ENCODE results near the gene USP47.

USP47 gene

GRCh38 chr11:11860103-11860979, 18.6 kb downstream of the USP47 start:
- TF ChIP-seq JUND (IDR thresholded peaks at IDR 0.05; ENCODE audit: low read depth) = no peak
- no peak for DNase-seq (ENCODE audit: low read depth in 1 of 2, low spot score in 1 of 2)
- in situ Hi-C loops (cut with HindIII; ENCODE audit: low pct_unique_long_range_greater_than_20kb, low sequenced_read_pairs) = no loop called here

DNA sequence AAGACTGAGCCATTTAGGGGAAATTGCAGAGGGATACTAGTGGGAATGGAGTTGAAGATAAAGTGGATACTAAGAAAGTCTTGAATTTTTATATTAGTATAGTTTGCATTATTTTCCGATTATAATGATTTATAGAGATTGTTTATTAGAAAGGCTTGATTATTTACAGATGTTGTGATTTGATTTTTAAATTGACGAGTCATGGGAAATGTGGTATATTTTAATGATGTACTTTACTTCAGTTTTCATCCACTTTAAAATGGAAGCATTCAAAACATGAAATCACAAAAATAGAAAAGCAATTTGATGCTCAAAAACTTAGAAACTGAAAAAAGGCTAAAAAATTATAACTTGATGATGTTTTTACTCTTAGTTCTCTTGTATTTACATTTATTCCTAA, 21.2 kb downstream of the USP47 start:
- DNase-seq (ENCODE audit: low read depth in 1 of 2, low spot score in 1 of 2) = no peak
- TF ChIP-seq JUND (IDR thresholded peaks at IDR 0.05; ENCODE audit: low read depth) = no peak
- in situ Hi-C loops (cut with HindIII; ENCODE audit: low pct_unique_long_range_greater_than_20kb, low sequenced_read_pairs) = no loop called here

DNA sequence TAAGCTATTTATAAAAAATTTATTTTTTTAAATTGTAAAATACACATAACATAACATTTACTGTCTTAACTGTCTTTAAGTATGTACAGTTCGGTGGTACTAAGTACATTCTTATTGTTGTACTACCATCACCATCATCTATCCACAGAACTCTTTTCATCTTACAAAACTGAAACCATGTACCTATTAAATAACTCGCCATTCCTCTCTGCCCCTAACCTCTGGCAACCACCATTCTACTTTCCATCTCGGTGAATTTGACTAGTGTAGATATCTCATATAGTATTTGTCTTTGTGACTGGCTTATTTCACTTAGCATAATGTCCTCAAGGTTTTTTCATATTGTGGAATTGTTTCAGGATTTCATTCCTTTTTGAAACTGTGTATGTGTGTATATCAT, 22.6 kb downstream of the USP47 start:
- in situ Hi-C loops (cut with HindIII; ENCODE audit: low pct_unique_long_range_greater_than_20kb, low sequenced_read_pairs) = no loop called here
- TF ChIP-seq JUND (IDR thresholded peaks at IDR 0.05; ENCODE audit: low read depth) = no peak
- DNase-seq (ENCODE audit: low read depth in 1 of 2, low spot score in 1 of 2) = no peak

DNA sequence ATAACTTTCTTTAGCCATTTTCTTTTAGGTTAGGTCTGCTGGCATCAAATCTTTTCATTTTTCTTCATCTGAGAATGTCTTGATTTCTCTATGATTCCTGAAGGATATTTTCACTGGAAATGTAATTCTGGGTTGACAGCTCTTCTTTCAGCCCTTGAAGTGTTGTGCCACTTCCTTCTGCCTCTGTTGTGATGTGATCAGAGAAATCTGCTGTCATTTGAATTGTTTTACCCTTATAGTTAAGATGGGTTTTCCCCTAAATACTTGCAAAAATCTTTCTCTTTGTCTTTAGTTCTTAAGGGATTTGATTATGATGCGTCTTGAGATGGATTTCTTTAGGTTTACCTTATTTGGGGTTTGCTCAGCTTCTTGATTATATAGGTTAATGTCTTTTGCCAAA, 23.0 kb downstream of the USP47 start:
- in situ Hi-C loops (cut with HindIII; ENCODE audit: low pct_unique_long_range_greater_than_20kb, low sequenced_read_pairs) = no loop called here
- TF ChIP-seq JUND (IDR thresholded peaks at IDR 0.05; ENCODE audit: low read depth) = no peak
- no peak for DNase-seq (ENCODE audit: low read depth in 1 of 2, low spot score in 1 of 2)

GRCh38 chr11:11865449-11865848, 23.7 kb downstream of the USP47 start:
- in situ Hi-C loops (cut with HindIII; ENCODE audit: low pct_unique_long_range_greater_than_20kb, low sequenced_read_pairs) = no loop called here
- no peak for DNase-seq (ENCODE audit: low read depth in 1 of 2, low spot score in 1 of 2)

GRCh38 chr11:11866203-11866602, 24.4 kb downstream of the USP47 start:
- DNase-seq (ENCODE audit: low read depth in 1 of 2, low spot score in 1 of 2) = no peak
- in situ Hi-C loops (cut with HindIII; ENCODE audit: low pct_unique_long_range_greater_than_20kb, low sequenced_read_pairs) = no loop called here
- TF ChIP-seq JUND (IDR thresholded peaks at IDR 0.05; ENCODE audit: low read depth) = no peak

More at GRCh38 chr11:11865449-11865848, 23.7 kb downstream of the USP47 start:
- no peak for TF ChIP-seq JUND (IDR thresholded peaks at IDR 0.05; ENCODE audit: low read depth)

DNA sequence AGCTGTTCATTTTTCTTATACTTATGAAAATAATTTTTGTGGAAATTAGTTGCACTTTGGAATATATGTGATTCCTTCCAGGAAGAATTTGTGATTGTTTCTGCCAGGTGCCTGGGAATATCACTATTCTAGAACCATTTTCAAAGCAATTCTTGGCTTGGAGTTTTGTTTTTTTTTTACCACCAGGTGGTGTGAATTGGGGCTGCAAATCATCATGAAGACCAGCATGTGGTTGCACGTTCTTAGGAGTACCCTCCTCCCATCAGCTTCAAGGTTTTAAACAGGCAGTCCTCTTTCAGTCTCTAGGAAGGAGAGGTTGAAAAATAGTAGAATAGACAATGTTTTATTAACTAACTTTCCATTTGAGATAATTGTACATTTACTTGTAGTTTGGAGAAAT, 25.9 kb downstream of the USP47 start:
- no peak for DNase-seq (ENCODE audit: low read depth in 1 of 2, low spot score in 1 of 2)
- in situ Hi-C loops (cut with HindIII; ENCODE audit: low pct_unique_long_range_greater_than_20kb, low sequenced_read_pairs) = no loop called here
- no peak for TF ChIP-seq JUND (IDR thresholded peaks at IDR 0.05; ENCODE audit: low read depth)

DNA sequence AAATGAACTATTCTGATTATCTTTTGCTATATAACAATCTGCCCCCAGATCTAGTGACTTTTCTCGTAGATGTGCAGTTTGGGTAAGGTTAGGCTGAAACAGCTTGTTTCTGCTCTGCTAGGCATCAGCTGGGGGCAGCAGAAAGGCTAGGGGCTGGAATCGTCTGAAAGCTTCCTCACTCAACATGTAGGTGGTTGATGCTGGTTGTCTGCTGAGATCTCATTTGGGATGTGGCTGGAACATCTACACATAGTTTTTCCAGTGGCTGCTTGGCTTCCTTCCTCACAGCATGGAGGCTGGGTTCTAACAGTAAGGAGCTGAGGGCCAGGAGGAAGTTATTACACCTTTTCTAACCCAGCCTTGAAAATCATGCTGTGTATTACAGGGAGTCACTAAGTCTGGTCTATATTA, 30.2 kb downstream of the USP47 start:
- TF ChIP-seq JUND (IDR thresholded peaks at IDR 0.05; ENCODE audit: low read depth) = no peak
- DNase-seq (ENCODE audit: low read depth in 1 of 2, low spot score in 1 of 2) = no peak
- in situ Hi-C loops (cut with HindIII; ENCODE audit: low pct_unique_long_range_greater_than_20kb, low sequenced_read_pairs) = no loop called here

DNA sequence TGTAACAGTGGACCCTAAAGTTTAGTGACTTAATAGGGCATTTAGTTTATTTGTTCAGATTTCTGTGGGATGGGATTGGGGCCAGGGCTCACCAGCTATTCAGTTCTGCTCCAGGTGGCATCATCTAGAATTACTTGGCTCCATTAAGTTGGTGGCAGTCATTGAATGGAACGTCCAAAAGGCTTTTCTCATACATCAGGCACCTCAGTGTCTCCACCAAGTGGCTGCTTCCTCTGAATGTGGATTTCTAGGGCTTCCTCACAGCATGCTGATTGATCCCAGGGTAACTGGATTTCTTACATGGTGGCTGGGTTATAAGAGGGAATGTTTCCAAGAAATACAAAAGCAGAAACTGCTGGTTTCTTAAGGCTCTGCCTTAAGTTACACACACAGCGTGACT, 34.7 kb downstream of the USP47 start:
- peak in 1 of 2 experiments; percentile 43 for DNase-seq (ENCODE audit: low read depth in 1 of 2, low spot score in 1 of 2)
- no peak for TF ChIP-seq JUND (IDR thresholded peaks at IDR 0.05; ENCODE audit: low read depth)
- in situ Hi-C loops (cut with HindIII; ENCODE audit: low pct_unique_long_range_greater_than_20kb, low sequenced_read_pairs) = no loop called here

- TF ChIP-seq JUND (IDR thresholded peaks at IDR 0.05; ENCODE audit: low read depth) = no peak
- no peak for DNase-seq (ENCODE audit: low read depth in 1 of 2, low spot score in 1 of 2)
- in situ Hi-C loops (cut with HindIII; ENCODE audit: low pct_unique_long_range_greater_than_20kb, low sequenced_read_pairs) = no loop called here
Measured at GRCh38 chr11:11880179-11880578, 38.4 kb downstream of the USP47 start.

GRCh38 chr11:11882539-11882938, 40.8 kb downstream of the USP47 start:
- in situ Hi-C loops (cut with HindIII; ENCODE audit: low pct_unique_long_range_greater_than_20kb, low sequenced_read_pairs) = no loop called here
- TF ChIP-seq JUND (IDR thresholded peaks at IDR 0.05; ENCODE audit: low read depth) = no peak
- no peak for DNase-seq (ENCODE audit: low read depth in 1 of 2, low spot score in 1 of 2)

DNA sequence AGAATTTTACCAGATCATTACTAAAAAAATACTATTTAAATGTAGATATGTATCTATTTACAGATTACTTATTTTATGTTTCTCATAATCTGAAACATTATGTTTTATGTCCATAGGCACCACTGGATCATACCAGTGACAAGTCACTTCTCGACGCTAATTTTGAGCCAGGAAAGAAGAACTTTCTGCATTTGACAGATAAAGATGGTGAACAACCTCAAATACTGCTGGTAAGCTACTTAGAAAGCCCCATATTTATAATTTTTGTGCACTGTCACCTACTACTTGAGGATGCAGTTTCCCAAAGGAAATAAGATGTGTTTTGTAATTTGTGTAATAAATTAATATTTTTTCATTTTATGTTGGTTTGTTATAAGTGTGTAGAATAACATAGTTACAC, 42.6 kb downstream of the USP47 start:
- in situ Hi-C loops (cut with HindIII; ENCODE audit: low pct_unique_long_range_greater_than_20kb, low sequenced_read_pairs) = no loop called here
- TF ChIP-seq JUND (IDR thresholded peaks at IDR 0.05; ENCODE audit: low read depth) = no peak

DNA sequence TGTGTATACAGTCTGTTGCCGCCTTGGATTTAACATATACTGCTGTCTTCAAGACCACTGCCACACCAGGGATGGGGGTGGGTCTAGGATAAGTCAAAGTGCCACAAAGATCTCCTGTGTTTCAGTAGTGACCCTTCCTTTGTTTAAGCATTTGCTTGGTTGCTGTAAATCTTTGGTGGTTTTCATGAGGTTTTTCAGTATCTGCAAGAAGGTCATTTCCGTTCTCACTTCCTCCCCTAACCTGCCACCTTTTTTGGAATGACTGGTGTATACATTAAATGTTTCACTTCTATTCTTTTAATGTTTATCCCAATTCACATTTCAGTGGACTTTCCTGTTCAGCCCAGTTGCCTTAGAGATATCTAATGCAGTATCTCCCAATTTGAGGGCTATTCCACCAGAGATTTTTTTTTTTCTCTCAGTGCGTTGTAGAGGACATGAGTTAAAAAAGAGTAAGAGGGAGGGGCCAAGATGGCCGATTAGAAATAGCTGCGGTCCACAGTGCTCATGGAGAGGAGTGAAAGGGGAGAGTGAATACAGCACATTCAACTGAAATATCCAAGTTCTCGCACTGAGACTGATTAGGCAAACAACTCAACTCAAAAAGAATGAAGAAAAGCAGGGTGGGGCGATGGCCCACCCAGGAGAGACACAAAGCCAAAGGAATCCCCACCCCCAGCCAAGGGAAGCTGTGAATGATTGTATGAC, 43.2 kb downstream of the USP47 start:
- DNase-seq (ENCODE audit: low read depth in 1 of 2, low spot score in 1 of 2) = no peak
- TF ChIP-seq JUND (IDR thresholded peaks at IDR 0.05; ENCODE audit: low read depth) = no peak
- in situ Hi-C loops (cut with HindIII; ENCODE audit: low pct_unique_long_range_greater_than_20kb, low sequenced_read_pairs) = no loop called here

More for the DNA sequence above, 42.6 kb downstream of the USP47 start:
- no peak for DNase-seq (ENCODE audit: low read depth in 1 of 2, low spot score in 1 of 2)
